Adrenal gland (tissue), 12 donors: ENCODE data around the gene BIRC5. TPM values are rescaled to one million over a fixed set of nuclear protein-coding genes. Genes with fewer than 3 reads are reported as not detected.
"Not testable (repeated sequence)": the region's sequence is repeated elsewhere in the genome, so short reads cannot be mapped to it uniquely, and the experiment has no call there.

ENCODE experiments used
- DNase-seq, 7 donors: peaks; one replicate each; pipeline ENCODE4 v3.0.0-alpha.2; 2019 to 2020
- H3K27ac ChIP-seq, 5 donors: fragments of 200-600 bp; sonication (generic) in 4 of 5; 1 replicate in 3 of 5; 2 replicates in 2 of 5; pipeline versions ENCODE4 v1.5.1 to v1.8.0; 2016 to 2020; ENCODE audit warnings: mild to moderate bottlenecking in 1 of 5
- H3K27me3 ChIP-seq: fragments of 200-600 bp; 2 replicates; pipeline ENCODE4 v1.8.0; 2021
- H3K36me3 ChIP-seq, 2 donors: fragments of 200-600 bp; replicated peaks in 1 of 2; 1 replicate in 1 of 2; 2 replicates in 1 of 2; pipeline versions ENCODE4 v1.5.1 to v1.8.0; 2018 to 2022
- H3K4me1 ChIP-seq, 2 donors: fragments of 200-600 bp; replicated peaks in 1 of 2; 1 replicate in 1 of 2; 2 replicates in 1 of 2; pipeline versions ENCODE4 v1.5.1 to v1.8.0; 2018 to 2021
- H3K4me3 ChIP-seq, 4 donors: fragments of 200-600 bp; sonication (generic) in 3 of 4; one replicate each; pipeline ENCODE4 v1.5.1; 2016 to 2018
- H3K9me3 ChIP-seq, 3 donors: fragments of 200-600 bp; sonication (generic) in 1 of 3; replicated peaks in 1 of 3; 1 replicate in 2 of 3; 2 replicates in 1 of 3; pipeline versions ENCODE4 v1.5.1 to v1.8.0; 2016 to 2021
- CTCF ChIP-seq, 6 experiments: fragments of 450-650 bp in 4 of 6; fragments of 200-600 bp in 2 of 6; sonication (generic) in 1 of 6; IDR thresholded peaks; 1 replicate in 5 of 6; 2 replicates in 1 of 6; pipeline versions ENCODE4 v1.5.1 to v1.8.0; 2016 to 2021; ENCODE audit warnings: antibody characterized with exemption in 6 of 6, mild to moderate bottlenecking in 2 of 6, moderate library complexity in 1 of 6
- POLR2A ChIP-seq, 2 donors: fragments of 450-650 bp; IDR thresholded peaks; one replicate each; pipeline ENCODE4 v1.6.1; 2017; ENCODE audit warnings: antibody characterized with exemption in 2 of 2, mild to moderate bottlenecking in 2 of 2, moderate library complexity in 1 of 2
- WGBS, 4 donors: extraction: QIAGEN DNeasy Blood & Tissue Kit in 2 of 4; methylation state at CpG; one replicate each; pipeline versions ENCODE4 v1.1.5 to v1.1.7; 2013 to 2017; 5-methylcytosine and 5-hydroxymethylcytosine counted together
- intact Hi-C, 2 donors: fragments of 100-400 bp; cut with DNase I; formaldehyde crosslinking; loops; one replicate each; pipeline versions ENCODE4 v1.14.1 to v1.15.0; 2022 to 2023
- polyA plus RNA-seq, 3 donors: library from polyadenylated mRNA; stranded (reverse); fragments of 200-250 nt in 2 of 3; fragments of 350-450 nt in 1 of 3; fragmentation: Illumina TruSeq in 1 of 3; extraction: RNeasy Lipid Tissue Mini Kit (QIAGEN cat#74804) in 1 of 3; gene quantifications; one replicate each; pipeline ENCODE4 v1.2.3, GENCODE V29; 2013 to 2014
- total RNA-seq, 9 donors: library from RNA; depleted of rRNA in 4 of 9; stranded (reverse); fragments of >200 nt in 4 of 9; fragments of 120-200 nt in 1 of 9; fragmentation: NEBNext Ultra II Directional in 1 of 9; extraction: Animal tissue kit (Norgen Biotek cat#: 25700) in 1 of 9; gene quantifications; one replicate each; pipeline versions ENCODE4 v1.1.0 to v1.2.4, GENCODE V29; 2013 to 2023
- donor health status: healthy with polysubstance abuse.
- donor health status: Bipolar disorder and iron deficiency.
- donor health status: DM: yes; HTN: yes; CAD: no.
- donor health status: DM: no; HTN: no; CAD: no.
- donor health status: DM: no; HTN: no; CAD: no.
- donor health status: DM: yes; HTN: yes; CAD: no.

Gene BIRC5
- total and polyA plus RNA-seq, 12 donors: 0.12 to 17.6 (median 1.3) TPM

GRCh38 chr17:78252111-78252634, 38.1 kb downstream of the BIRC5 start:
- Histone ChIP-seq H3K27me3 (no peaks in the 10 kb centered on the region), H3K36me3 (no peaks in the 10 kb centered on the region), H3K4me1 (peaks cover 0 to 24% of the 10 kb centered on the region in 2 donors), H3K4me3 (no peak overlapping the region), H3K27ac (no peak overlapping the region), H3K9me3 (no peaks in the 10 kb centered on the region)
- WGBS, 4 donors: 71 to 79% (median 76%) methylated on average over 4 to 12 of the region's 12 CpGs
- no peak for DNase-seq
- intact Hi-C loops: loop anchor here in 1 of 2 donors (5.0 kb wide), 1 partner anchor 140 kb away; no protein-coding TSS in a partner anchor
- TF ChIP-seq POLR2A (IDR thresholded peaks at IDR 0.05) (no peak), CTCF (IDR thresholded peaks at IDR 0.05) (no peak)

DNA sequence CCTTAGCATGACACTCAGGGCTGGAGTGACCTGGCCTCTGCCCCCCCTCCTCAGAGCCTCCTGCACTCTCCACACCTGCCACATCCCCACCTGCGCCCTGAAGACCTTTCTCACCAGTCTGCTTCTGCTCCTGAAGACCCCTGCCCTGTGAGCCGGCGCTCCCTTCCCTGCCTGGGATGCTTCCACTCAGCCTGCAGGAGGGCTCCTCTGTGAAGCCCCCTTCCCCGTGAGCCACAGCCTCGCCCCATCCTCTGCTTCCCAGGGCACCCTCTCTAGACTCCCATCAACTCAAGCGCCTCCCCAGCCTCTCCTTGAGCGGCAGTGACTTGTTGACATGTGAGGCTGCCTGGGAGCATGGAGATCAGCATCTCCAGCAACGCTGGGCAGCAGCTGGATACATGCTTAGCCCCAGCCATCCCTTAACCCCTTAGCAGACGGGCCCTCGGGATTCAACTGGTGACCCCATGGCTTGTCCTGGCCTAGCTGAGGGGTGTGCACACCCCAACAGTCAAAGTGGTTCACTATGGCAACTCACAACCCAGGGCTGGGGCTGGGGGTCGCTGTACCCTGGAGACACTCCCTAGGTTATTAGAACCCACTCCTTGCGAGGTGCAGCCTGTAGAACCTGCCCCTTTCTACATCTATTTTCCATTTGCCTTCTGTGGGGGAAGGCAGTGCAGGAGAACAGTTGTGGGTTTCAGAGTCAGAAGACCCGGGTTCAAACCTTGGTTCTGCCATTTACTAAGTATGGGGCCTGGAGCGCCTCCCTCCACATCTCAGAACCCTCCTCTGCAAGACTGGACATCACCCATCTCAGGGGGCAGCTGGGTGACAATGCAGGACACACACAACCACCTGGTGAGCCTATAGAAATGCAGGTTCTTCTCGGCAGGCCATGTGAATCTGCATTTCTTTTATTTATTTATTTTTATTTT, 38.9 kb downstream of the BIRC5 start:
- peaks cover 0 to 28% of the 10 kb centered on the region in 2 donors for H3K4me1 ChIP-seq
- TF ChIP-seq POLR2A (IDR thresholded peaks at IDR 0.05) (no peak), CTCF (IDR thresholded peaks at IDR 0.05) (no peak)
- H3K36me3 ChIP-seq: no peaks in the 10 kb centered on the region
- no peak overlapping the region for H3K27ac ChIP-seq
- H3K4me3 ChIP-seq: no peak overlapping the region
- intact Hi-C loops: loop anchor here in 1 of 2 donors (5.0 kb wide), 1 partner anchor 141 kb away; no protein-coding TSS in a partner anchor
- no peak for DNase-seq
- WGBS, 4 donors: 78 to 92% (median 86%) methylated on average over 8 to 15 of the region's 15 CpGs
- no peaks in the 10 kb centered on the region for H3K9me3 ChIP-seq
- H3K27me3 ChIP-seq: no peaks in the 10 kb centered on the region

DNA sequence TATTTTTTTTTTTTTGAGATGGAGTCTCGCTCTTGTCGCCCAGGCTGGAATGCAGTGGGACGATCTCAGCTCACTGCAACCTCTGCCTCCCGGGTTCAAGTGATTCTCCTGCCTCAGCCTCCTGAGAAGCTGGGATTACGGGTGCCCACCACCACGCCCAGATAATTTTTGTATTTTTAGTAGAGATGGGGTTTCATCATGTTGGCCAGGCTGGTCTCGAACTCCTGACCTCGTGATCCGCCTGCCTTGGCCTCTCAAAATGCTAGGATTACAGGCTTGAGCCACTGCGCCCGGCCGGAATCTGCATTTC, 39.5 kb downstream of the BIRC5 start:
- intact Hi-C loops: loop anchor here in 1 of 2 donors (5.0 kb wide), 1 partner anchor 141 kb away; no protein-coding TSS in a partner anchor
- DNase-seq, H3K9me3 ChIP-seq, H3K36me3 ChIP-seq, H3K27me3 ChIP-seq: not testable (repeated sequence)
- H3K27ac ChIP-seq: peak overlapping the region in 1 of 5 donors; percentile 87
- 78 to 83% (median 82%) methylated on average over 9 to 12 of the region's 12 CpGs for WGBS, 4 donors
- H3K4me1 ChIP-seq: peaks cover 0 to 33% of the 10 kb centered on the region in 2 donors
- peak overlapping the region in 1 of 4 donors; percentile 98 for H3K4me3 ChIP-seq

- Histone ChIP-seq H3K4me1 (peaks cover 0 to 33% of the 10 kb centered on the region in 2 donors), H3K9me3 (no peaks in the 10 kb centered on the region)
Measured at GRCh38 chr17:78253946-78254672, 40.1 kb downstream of the BIRC5 start.

More at GRCh38 chr17:78253946-78254672, 40.1 kb downstream of the BIRC5 start:
- TF ChIP-seq POLR2A (IDR thresholded peaks at IDR 0.05) (peak; percentile 27 to 36), CTCF (IDR thresholded peaks at IDR 0.05) (peak in 1 of 6 experiments; percentile 2)
- peak overlapping the region; percentile 26 to 98 (median 74) for H3K4me3 ChIP-seq
- no peaks in the 10 kb centered on the region for H3K36me3 ChIP-seq
- WGBS, 4 donors: 1 to 3% (median 2%) methylated on average over 26 to 73 of the region's 73 CpGs
- intact Hi-C loops: loop anchor here in 1 of 2 donors (5.0 kb wide), 1 partner anchor 142 kb away; no protein-coding TSS in a partner anchor
- no peaks in the 10 kb centered on the region for H3K27me3 ChIP-seq
- DNase-seq: peak; percentile 78 to 90 (median 84)
- H3K27ac ChIP-seq: peak overlapping the region in 4 of 5 donors; percentile 24 to 87 (median 84)
